SK-N-SH treated with all-trans-retinoic acid at 6 μM for 48 hours (cell line): ENCODE results near the gene ELOVL5.

ENCODE experiments used
- ARNTL ChIP-seq: fragments of 450-650 bp; formaldehyde crosslinking; IDR thresholded peaks from 2 replicates; pipeline ENCODE4 v1.5.0; 2020; ENCODE audit warnings: low read depth, mild to moderate bottlenecking, moderate library complexity, borderline replicate concordance
- CREB5 ChIP-seq: fragments of 250-450 bp; sonication (Bioruptor Pico); IDR thresholded peaks from 2 replicates; pipeline ENCODE4 v1.5.1; 2020; ENCODE audit warnings: low read depth, mild to moderate bottlenecking, moderate library complexity
- ESRRG ChIP-seq: fragments of 250-450 bp; sonication (Bioruptor Pico); IDR thresholded peaks from 2 replicates; pipeline ENCODE4 v1.6.1; 2021; ENCODE audit warnings: mild to moderate bottlenecking
- ISL1 ChIP-seq: fragments of 250-450 bp; sonication (Bioruptor Pico); IDR thresholded peaks from 2 replicates; pipeline ENCODE4 v2.1.2; 2022; ENCODE audit warnings: mild to moderate bottlenecking, moderate library complexity
- PATZ1 ChIP-seq: fragments of 250-450 bp; sonication (Bioruptor Pico); IDR thresholded peaks from 2 replicates; pipeline ENCODE4 v1.8.0; 2020; ENCODE audit warnings: mild to moderate bottlenecking, moderate library complexity, borderline replicate concordance
- PPARA ChIP-seq: fragments of 250-450 bp; sonication (Bioruptor Pico); IDR thresholded peaks from 2 replicates; pipeline ENCODE4 v1.5.0; 2020; ENCODE audit warnings: mild to moderate bottlenecking, borderline replicate concordance
- RARB ChIP-seq: fragments of 250-450 bp; sonication (Bioruptor Pico); IDR thresholded peaks from 2 replicates; pipeline ENCODE4 v1.8.0; 2021; ENCODE audit warnings: mild to moderate bottlenecking, moderate library complexity
- TOX ChIP-seq: fragments of 250-450 bp; sonication (Bioruptor Pico); IDR thresholded peaks from 2 replicates; pipeline ENCODE4 v1.8.0; 2021; ENCODE audit warnings: mild to moderate bottlenecking, moderate library complexity, borderline replicate concordance
- TSHZ2 ChIP-seq: fragments of 250-450 bp; sonication (Bioruptor Pico); IDR thresholded peaks from 2 replicates; pipeline ENCODE4 v1.5.0; 2020; ENCODE audit warnings: mild to moderate bottlenecking, moderate library complexity
- ZC3H10 ChIP-seq: fragments of 250-450 bp; sonication (Bioruptor Pico); IDR thresholded peaks from 2 replicates; pipeline ENCODE4 v1.5.1; 2021; ENCODE audit warnings: mild to moderate bottlenecking, moderate library complexity
- ZFP3 ChIP-seq: fragments of 250-450 bp; sonication (Bioruptor Pico); IDR thresholded peaks from 2 replicates; pipeline ENCODE4 v1.5.0; 2020; ENCODE audit warnings: mild to moderate bottlenecking, moderate library complexity
- ZFP30 ChIP-seq: fragments of 450-650 bp; formaldehyde crosslinking; IDR thresholded peaks from 2 replicates; pipeline ENCODE4 v1.5.0; 2022; ENCODE audit warnings: mild to moderate bottlenecking, moderate library complexity
- ZNF70 ChIP-seq: fragments of 450-650 bp; formaldehyde crosslinking; IDR thresholded peaks from 2 replicates; pipeline ENCODE4 v1.5.0; 2020; ENCODE audit warnings: mild to moderate bottlenecking, moderate library complexity

GRCh38 chr6:53239526-53239925 lies 109.2 kb downstream of the ELOVL5 start:
- no peak for TF ChIP-seq ZFP30 (CRISPR knock-in tag)
- no peak for TF ChIP-seq PPARA (CRISPR knock-in tag)
- TF ChIP-seq ZNF70 = no peak
- TF ChIP-seq RARB (CRISPR knock-in tag) = no peak
- TF ChIP-seq ZFP3 (CRISPR knock-in tag) = no peak
- TF ChIP-seq TSHZ2 = no peak
- no peak for TF ChIP-seq ARNTL (CRISPR knock-in tag)
- TF ChIP-seq ZC3H10 = no peak
- no peak for TF ChIP-seq TOX (CRISPR knock-in tag)
- no peak for TF ChIP-seq CREB5 (CRISPR knock-in tag)
- TF ChIP-seq PATZ1 (CRISPR knock-in tag) = no peak
- no peak for TF ChIP-seq ESRRG
- TF ChIP-seq ISL1 (CRISPR knock-in tag) = no peak
